Measurements from ENCODE around the gene MAST4. TPM values are rescaled to one million over a fixed set of nuclear protein-coding genes. Genes with fewer than 3 reads are reported as not detected.

Gene MAST4
- total RNA-seq, 1 donor: 12.7 TPM

DNA sequence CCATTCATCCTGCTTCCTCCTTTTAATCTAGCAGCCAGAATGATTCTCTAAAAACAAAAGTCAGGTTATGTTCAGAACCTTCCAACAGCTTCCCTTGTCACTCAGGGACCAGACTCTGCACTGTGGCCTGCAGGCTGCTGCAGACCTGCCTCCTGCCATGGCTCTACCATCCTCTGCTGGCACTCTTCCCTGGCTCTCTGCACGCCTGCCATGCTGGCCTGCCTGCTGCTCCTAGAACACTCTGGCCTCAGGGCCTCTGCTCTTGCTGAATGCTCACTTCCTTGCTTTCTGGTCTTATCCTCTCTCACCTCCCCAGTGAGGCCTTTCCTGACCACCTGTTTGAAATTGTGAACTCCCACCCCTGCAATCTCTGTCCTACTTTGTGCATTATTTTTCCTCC, 451.0 kb downstream of the MAST4 start:
- H3K27me3 ChIP-seq (ENCODE audit: insufficient read depth, low read length): no peaks in the 10 kb centered on the region
- no peaks in the 10 kb centered on the region for H3K36me3 ChIP-seq (ENCODE audit: insufficient read depth, low read length)
- TF ChIP-seq, protein P1, sequence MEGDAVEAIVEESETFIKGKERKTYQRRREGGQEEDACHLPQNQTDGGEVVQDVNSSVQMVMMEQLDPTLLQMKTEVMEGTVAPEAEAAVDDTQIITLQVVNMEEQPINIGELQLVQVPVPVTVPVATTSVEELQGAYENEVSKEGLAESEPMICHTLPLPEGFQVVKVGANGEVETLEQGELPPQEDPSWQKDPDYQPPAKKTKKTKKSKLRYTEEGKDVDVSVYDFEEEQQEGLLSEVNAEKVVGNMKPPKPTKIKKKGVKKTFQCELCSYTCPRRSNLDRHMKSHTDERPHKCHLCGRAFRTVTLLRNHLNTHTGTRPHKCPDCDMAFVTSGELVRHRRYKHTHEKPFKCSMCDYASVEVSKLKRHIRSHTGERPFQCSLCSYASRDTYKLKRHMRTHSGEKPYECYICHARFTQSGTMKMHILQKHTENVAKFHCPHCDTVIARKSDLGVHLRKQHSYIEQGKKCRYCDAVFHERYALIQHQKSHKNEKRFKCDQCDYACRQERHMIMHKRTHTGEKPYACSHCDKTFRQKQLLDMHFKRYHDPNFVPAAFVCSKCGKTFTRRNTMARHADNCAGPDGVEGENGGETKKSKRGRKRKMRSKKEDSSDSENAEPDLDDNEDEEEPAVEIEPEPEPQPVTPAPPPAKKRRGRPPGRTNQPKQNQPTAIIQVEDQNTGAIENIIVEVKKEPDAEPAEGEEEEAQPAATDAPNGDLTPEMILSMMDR (IDR thresholded peaks at IDR 0.05; ENCODE audit: extremely low read depth, low read depth, low read length): no peak
- no peaks in the 10 kb centered on the region for H3K4me1 ChIP-seq (ENCODE audit: insufficient read depth, low read length)
- H3K4me3 ChIP-seq (ENCODE audit: insufficient read depth, low read length): no peak overlapping the region
- H4K20me1 ChIP-seq (ENCODE audit: insufficient read depth, low read length): no peaks in the 10 kb centered on the region
- no peak overlapping the region for H2AFZ ChIP-seq (ENCODE audit: low read length)
- no peak overlapping the region for H3K4me2 ChIP-seq (ENCODE audit: insufficient read depth, low read length)
- no peak overlapping the region for H3K27ac ChIP-seq (ENCODE audit: low read depth, low read length)
- peaks cover 6% of the 10 kb centered on the region for H3K79me2 ChIP-seq (ENCODE audit: insufficient read depth, low read length)
- H3K9me3 ChIP-seq (ENCODE audit: low read depth, low read length): no peaks in the 10 kb centered on the region
- no peak for DNase-seq (ENCODE audit: insufficient read length, low spot score, missing footprints)

DNA sequence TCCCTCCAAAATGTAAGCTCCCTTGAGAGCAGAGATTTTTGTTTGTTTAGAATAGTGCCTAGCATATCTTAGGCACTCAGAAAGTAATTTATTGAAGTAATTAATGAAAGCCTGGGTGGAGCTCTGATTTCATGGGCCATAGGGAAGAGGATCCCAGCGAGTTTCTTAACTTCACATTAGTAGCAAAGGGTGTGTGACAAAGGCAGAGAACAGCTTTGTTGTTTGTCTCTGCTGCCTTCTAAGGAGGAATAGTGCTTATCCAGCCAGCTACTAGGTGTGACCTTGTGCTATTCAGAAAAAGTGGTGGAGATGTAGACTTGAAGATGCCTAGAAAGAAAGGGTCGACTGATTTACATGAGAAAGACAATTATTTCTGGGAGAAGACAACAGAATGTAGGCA, 451.4 kb downstream of the MAST4 start:
- Histone ChIP-seq H3K79me2 (ENCODE audit: insufficient read depth, low read length) (peaks cover 6% of the 10 kb centered on the region), H3K9me3 (ENCODE audit: low read depth, low read length) (no peaks in the 10 kb centered on the region), H3K27ac (ENCODE audit: low read depth, low read length) (no peak overlapping the region), H3K4me1 (ENCODE audit: insufficient read depth, low read length) (no peaks in the 10 kb centered on the region), H2AFZ (ENCODE audit: low read length) (no peak overlapping the region), H3K27me3 (ENCODE audit: insufficient read depth, low read length) (no peaks in the 10 kb centered on the region), H3K36me3 (ENCODE audit: insufficient read depth, low read length) (no peaks in the 10 kb centered on the region), H4K20me1 (ENCODE audit: insufficient read depth, low read length) (no peaks in the 10 kb centered on the region), H3K4me2 (ENCODE audit: insufficient read depth, low read length) (no peak overlapping the region), H3K4me3 (ENCODE audit: insufficient read depth, low read length) (no peak overlapping the region)
- no peak for DNase-seq (ENCODE audit: insufficient read length, low spot score, missing footprints)
- TF ChIP-seq, protein P1 (IDR thresholded peaks at IDR 0.05; ENCODE audit: extremely low read depth, low read depth, low read length): no peak

DNA sequence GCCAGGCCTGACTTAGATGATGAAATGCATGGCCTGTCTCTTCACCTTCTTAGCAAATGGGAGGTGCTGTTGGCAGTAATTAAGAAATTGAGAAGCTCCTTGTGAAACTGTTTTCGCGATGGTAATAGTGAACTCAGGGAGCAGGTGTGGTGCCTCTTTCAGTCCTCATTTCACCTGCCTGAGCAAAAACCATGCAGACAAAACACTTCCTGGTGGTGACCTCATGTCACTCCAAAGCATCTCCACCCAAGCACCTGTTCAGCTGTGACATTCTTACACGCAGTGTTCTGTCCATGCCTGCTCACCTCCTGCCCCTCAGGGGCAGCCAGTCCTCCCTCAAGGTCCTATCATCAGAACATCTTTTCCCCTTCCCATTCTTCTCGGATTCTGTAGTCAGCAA, 453.9 kb downstream of the MAST4 start:
- Histone ChIP-seq H3K27ac (ENCODE audit: low read depth, low read length) (no peak overlapping the region), H4K20me1 (ENCODE audit: insufficient read depth, low read length) (no peaks in the 10 kb centered on the region), H3K79me2 (ENCODE audit: insufficient read depth, low read length) (peaks cover 5% of the 10 kb centered on the region), H3K27me3 (ENCODE audit: insufficient read depth, low read length) (no peaks in the 10 kb centered on the region), H3K9me3 (ENCODE audit: low read depth, low read length) (no peaks in the 10 kb centered on the region), H3K4me3 (ENCODE audit: insufficient read depth, low read length) (no peak overlapping the region), H2AFZ (ENCODE audit: low read length) (no peak overlapping the region), H3K4me1 (ENCODE audit: insufficient read depth, low read length) (no peaks in the 10 kb centered on the region), H3K36me3 (ENCODE audit: insufficient read depth, low read length) (no peaks in the 10 kb centered on the region), H3K4me2 (ENCODE audit: insufficient read depth, low read length) (no peak overlapping the region)
- TF ChIP-seq, protein P1 (IDR thresholded peaks at IDR 0.05; ENCODE audit: extremely low read depth, low read depth, low read length): no peak
- DNase-seq (ENCODE audit: insufficient read length, low spot score, missing footprints): no peak

DNA sequence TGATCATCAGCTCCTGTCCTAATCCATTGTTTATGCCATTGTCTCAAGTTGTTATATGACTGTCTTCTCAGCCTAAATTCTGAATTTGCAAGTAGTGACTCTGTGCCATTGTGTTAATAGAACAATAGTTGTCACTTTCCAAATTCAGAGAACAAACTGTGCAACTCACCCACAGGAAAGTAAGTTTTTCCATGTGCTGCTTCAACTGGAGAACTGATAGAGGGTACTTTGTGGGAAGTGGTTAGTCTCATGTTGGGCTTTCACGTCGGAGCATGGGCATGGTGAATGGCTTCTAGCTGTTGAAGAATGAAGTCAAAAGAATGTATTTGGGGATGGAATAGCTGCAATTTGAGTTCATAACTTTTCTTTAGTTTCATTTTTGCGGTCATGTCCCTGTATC, 454.4 kb downstream of the MAST4 start:
- H3K4me3 ChIP-seq (ENCODE audit: insufficient read depth, low read length): no peak overlapping the region
- H2AFZ ChIP-seq (ENCODE audit: low read length): no peak overlapping the region
- H3K79me2 ChIP-seq (ENCODE audit: insufficient read depth, low read length): peaks cover 3% of the 10 kb centered on the region
- H3K4me2 ChIP-seq (ENCODE audit: insufficient read depth, low read length): peak overlapping the region; percentile 2
- H4K20me1 ChIP-seq (ENCODE audit: insufficient read depth, low read length): no peaks in the 10 kb centered on the region
- TF ChIP-seq, protein P1 (IDR thresholded peaks at IDR 0.05; ENCODE audit: extremely low read depth, low read depth, low read length): no peak
- H3K36me3 ChIP-seq (ENCODE audit: insufficient read depth, low read length): no peaks in the 10 kb centered on the region
- H3K9me3 ChIP-seq (ENCODE audit: low read depth, low read length): no peaks in the 10 kb centered on the region
- H3K27ac ChIP-seq (ENCODE audit: low read depth, low read length): no peak overlapping the region
- H3K4me1 ChIP-seq (ENCODE audit: insufficient read depth, low read length): no peaks in the 10 kb centered on the region
- no peak for DNase-seq (ENCODE audit: insufficient read length, low spot score, missing footprints)
- H3K27me3 ChIP-seq (ENCODE audit: insufficient read depth, low read length): no peaks in the 10 kb centered on the region
